GM18951 (cell line): Measurements from ENCODE around the gene GALNS.
A peak's percentile ranks its signal among the peaks of the same experiment; 100 is the strongest.

Experiments used
- POLR2A ChIP-seq: IDR thresholded peaks from 4 replicates; pipeline ENCODE4 v1.6.1; 2011; ENCODE audit warnings: mild to moderate bottlenecking; ENCODE audit not compliant: insufficient read length, insufficient read depth; ENCODE audit errors: extremely low read depth
- in situ Hi-C: fragments of 300-500 bp; cut with MboI; formaldehyde crosslinking; loops from one replicate; pipeline ENCODE4 v1.12.0; 2022; ENCODE audit warnings: low sequenced_read_pairs, mixed read lengths, inconsistent platforms; ENCODE audit not compliant: unreplicated experiment

Gene GALNS

GRCh38 chr16:88784074-88784855, 72.5 kb downstream of the GALNS start:
- in situ Hi-C loops, result no loop called here
- TF ChIP-seq POLR2A, result peak; percentile 36

- TF ChIP-seq POLR2A, result no peak
- in situ Hi-C loops, result no loop called here
Measured at GRCh38 chr16:88783391-88784073, 73.2 kb downstream of the GALNS start.

- no peak for TF ChIP-seq POLR2A
- in situ Hi-C loops, result no loop called here
Measured at GRCh38 chr16:88782454-88783390, 74.0 kb downstream of the GALNS start.

- in situ Hi-C loops, result no loop called here
- TF ChIP-seq POLR2A, result peak; percentile 49
Measured at GRCh38 chr16:88781140-88782077, 75.3 kb downstream of the GALNS start.

GRCh38 chr16:88780142-88781062, 76.3 kb downstream of the GALNS start:
- in situ Hi-C loops, result no loop called here

GRCh38 chr16:88779406-88780141, 77.2 kb downstream of the GALNS start:
- in situ Hi-C loops, result no loop called here
- TF ChIP-seq POLR2A, result no peak

More at GRCh38 chr16:88780142-88781062, 76.3 kb downstream of the GALNS start:
- TF ChIP-seq POLR2A, result no peak

- in situ Hi-C loops, result no loop called here
- TF ChIP-seq POLR2A, result no peak
Measured at GRCh38 chr16:88778541-88779065, 78.1 kb downstream of the GALNS start.

- TF ChIP-seq POLR2A, result no peak
- in situ Hi-C loops, result no loop called here
Measured at GRCh38 chr16:88778271-88778525, 78.5 kb downstream of the GALNS start.

- in situ Hi-C loops, result no loop called here
- no peak for TF ChIP-seq POLR2A
Measured at GRCh38 chr16:88777471-88778270, 79.1 kb downstream of the GALNS start.

GRCh38 chr16:88775825-88776224, 80.9 kb downstream of the GALNS start:
- in situ Hi-C loops, result no loop called here
- no peak for TF ChIP-seq POLR2A
